ENCODE measurements around the gene NAPG.
A peak's percentile ranks its signal among the peaks of the same experiment; 100 is the strongest.
"Not testable (repeated sequence)": the region's sequence is repeated elsewhere in the genome, so short reads cannot be mapped to it uniquely, and the experiment has no call there.

The NAPG gene

DNA sequence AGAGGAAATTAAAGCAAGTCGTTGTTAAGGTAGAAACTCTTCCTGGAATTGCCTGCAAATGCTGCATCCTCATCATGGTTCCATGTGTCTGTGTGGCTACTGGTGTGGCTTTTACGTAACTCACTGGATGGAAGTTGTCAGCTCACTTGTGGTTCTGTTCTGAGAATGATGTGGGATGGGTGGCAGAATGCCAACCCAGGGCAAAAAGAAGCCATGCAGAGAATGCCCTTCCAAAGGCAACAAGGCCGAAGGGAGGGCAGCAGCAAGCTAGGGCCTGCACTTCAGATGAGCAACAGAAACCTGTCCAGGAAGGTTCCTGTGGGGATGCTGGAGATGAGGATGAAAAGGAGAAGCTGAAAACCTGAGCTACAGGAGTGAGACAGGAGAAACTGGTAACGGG, 10.4 kb upstream of the NAPG start:
- DNase-seq, result no peak

DNA sequence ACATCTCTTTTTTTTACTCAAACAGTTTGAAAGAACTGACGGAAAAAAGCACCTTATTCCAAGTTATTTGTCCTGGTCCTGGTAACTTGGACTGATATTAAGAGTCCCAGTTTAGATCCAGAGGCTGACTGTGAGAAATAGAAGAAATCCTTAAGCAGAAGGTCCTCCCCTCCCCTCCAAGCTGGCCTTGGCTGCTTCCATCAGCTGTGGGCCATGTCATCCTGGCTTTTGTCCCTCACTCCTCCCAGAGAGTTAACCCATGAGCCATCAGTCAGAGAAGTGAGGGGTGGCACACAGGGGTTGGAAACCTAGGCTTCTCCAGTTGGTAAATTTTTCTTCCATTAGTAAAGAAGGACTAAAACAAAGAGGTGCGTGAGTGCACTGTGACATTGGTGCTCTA, 9.7 kb upstream of the NAPG start:
- DNase-seq, result no peak

DNA sequence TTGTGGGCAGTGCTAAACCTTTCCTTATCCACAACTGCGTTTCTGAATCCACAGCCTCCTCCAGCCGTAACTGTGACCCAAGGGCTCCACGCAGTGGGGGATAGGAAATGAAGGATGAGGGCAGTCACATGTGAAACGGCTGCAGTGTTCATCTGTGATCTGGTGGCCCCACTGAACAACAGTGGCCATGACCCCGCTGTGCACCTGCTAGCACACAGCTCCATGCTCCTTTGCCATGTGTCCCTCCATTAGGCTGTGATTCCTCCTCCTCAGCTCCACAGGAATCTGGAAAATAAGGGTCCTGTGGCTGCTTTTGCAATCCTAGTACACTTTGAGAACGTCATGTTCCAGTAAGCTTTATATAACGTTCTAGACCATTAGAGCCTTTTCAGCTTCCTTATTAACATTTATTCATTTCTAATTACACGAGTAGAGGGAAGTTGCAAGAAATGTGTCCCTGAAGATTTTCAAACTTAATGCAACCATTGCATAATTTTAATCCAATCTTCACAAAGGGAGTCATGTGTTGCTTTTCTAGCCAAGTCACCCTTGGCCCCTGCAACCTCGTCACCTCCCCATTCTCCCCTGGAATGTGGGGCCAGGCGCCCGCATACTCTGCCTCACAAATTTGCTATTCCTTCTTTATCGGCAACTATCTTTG, 7.1 kb upstream of the NAPG start:
- peak; percentile 75 for DNase-seq

DNA sequence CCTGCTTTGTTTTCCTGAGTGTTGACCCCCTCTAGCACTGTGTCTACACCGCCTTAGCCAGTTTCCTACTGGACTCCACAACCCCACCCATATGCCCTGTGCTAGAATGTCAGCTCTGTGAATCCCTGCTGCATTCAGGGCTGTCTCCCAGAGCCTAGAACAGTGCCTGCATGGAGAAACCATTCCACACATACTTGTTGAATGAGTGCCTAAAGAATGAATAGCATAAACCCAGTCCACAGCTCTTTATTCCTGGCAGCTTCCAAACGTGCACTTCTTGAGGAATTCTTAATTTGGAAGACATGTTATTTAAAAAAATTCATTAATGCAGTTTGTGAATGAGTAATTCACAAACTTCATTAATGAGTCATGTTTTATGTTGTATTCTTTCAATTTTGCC, 6.5 kb upstream of the NAPG start:
- no peak for DNase-seq

DNA sequence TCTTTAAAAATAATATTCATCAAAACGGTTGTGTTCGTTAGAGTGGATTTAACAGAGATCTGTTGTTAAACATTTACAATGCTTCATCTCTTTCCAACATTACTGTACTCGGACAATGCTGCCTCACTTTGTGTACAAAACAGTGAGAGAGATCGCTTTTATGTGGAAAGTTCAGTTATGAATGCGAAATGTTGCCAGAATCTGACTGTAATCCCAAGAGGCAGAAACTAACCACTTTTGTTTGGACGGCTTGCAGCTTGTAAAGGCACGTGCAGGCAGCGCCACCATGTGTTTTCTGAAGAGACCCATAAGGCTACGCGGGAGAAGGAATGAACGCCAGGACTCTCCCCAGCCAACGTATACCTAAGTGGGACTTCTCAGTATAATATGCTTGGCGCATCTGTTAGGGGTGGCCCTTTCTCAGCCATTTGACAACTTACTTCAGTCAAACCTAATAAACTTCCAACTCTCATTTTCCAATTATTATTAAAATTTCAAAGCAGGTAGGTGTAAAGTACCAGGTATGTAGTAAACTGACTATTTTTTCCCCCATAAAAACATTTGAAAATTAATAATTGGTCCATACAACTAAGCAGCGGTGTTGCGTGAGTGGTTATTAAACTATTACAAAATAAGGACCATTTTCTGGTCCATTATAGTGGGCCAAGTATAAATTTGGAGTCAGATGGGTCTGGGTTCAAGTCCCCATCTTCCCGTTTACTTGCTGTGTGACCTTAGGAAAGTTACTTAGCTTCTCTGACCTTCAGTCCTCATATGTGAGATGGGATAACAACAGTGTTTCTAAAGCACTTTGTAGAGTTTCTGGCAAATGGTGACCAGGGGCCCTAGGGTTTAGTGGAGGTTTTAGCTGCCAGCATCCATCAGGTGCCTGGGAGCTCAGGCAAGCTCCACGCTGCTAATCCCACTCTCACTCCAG, 5.6 kb upstream of the NAPG start:
- peak; percentile 75 for DNase-seq

DNA sequence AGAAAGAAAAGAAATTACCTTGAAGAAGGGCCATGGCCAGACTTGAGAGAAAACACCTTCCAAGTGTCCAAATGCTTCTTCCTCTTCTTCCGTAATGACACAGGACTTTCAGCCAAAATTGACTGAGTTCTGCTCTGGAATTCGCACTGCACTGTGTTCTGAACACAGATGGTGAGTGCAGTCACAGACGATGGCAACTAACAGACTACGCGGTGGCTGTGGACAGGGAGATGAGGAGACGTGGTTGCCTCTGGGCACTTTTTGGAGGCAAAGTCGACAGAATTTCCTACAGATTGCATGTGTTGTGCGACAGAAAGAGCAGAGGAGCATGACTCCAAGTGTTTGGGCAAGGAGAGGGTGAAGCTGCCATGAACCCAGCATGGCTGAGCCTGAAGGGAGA, 4.3 kb upstream of the NAPG start:
- DNase-seq, result no peak

DNA sequence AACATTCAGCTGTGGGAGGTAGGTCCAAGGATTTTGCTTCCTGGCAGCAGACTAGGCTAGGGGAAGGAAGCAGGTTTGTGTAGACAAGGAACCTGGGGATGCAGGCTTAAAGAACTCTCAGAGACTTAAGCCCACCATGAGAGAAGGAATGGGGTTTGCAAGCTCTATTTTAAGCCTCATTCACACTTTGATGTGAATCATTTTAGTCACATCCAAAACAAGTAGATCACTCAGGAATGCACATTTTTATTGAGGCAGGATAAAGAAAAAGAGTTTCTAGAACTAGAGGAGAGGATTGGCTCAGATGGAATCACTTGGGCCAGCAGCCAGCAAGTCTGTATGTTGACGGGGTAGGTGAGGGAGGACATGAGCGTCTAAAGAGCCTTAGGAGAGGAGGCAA, 3.3 kb upstream of the NAPG start:
- DNase-seq, result no peak

DNA sequence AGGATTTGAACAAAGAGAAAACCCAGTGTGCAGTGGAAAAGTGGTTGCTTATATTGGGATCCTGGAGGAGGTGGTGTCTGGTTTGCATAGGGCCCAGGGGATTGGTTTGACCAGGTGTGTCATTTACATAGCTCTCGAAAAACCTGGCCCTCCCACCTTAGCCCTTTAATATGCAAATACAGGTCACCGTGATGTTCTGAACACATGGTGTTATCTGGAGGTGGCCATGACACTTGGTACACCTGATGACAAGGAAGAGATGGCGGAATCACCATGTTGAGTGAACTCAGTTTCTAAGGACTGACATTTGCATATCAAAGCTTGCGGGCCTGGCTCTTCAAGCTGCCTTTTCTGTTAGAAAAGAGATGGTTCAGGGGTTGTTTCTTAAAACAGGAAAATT, 2.3 kb upstream of the NAPG start:
- DNase-seq, result no peak

DNA sequence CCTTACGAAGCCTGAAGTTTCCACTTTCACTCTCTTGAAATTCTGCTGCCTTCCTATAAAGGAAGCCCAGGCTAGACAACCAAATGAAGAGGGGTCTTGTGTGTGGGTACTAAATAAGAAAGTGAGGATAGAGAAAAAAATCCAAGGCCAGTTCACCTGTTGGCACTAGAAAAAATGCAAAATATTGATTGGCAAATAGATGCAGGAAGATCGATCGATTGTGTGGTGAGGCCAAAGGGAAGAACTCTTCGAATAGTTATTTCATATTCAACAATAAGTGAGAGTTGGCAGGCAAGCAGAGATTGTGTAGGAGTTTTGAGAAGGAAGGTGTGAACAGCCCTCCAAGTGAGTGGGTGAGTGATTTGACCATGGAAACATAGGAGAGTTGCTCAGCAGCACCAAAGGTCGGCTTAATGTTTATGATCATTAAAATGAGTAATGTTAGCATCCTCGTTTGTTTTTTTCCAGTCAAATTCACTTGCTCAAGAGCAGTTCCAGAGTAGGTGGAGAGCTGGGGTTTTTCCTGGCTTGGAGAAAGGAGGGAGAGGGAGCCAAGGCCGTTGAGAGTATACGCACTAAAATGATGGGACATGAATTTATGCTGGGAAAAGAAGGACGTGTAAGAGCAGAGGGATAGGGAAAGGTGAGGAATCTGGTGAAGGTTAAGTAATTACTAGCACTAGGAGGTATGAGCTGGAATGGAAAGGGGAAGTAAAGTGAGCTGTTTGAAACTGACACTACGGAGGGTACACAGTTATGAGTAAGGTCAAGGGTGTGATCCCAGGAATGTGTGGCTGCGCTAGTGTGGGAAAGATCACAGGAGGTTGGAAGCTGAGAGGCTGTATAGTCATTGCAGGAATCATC, 1.1 kb upstream of the NAPG start:
- DNase-seq, result no peak

DNA sequence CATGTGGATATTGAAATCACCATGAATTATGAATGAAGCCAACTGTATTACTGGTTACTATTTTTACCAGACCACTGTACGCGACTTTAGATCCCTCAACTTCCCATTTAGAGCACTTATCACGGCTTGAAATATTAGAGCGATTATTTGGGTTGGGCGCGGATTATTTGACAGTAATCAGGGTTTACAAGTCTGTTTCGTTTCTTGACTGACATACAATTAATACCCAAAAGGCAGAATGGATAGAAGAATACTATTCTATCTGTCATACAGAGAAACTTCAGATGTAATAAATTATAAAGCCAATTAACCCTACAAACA, 496 bp upstream of the NAPG start:
- no peak for DNase-seq

DNA sequence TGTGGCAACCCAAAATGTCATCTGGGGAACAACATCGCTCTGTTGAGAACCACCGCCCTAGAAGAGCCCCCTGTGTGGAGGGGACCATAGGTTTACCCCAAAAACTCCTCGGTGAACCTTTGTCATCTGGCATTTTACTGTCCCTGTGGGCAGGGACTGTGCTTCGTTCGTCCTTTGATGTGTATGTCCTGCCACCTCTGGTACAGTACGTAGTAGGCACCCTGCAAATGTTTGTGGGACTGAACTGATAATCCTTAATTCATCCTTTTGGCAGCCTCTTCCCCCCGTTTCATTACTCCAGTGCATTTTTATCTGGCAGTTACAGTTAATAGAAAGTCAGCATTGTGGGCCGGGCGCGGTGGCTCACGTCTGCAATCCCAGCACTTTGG, 728 bp downstream of the NAPG start:
- no peak for DNase-seq

DNA sequence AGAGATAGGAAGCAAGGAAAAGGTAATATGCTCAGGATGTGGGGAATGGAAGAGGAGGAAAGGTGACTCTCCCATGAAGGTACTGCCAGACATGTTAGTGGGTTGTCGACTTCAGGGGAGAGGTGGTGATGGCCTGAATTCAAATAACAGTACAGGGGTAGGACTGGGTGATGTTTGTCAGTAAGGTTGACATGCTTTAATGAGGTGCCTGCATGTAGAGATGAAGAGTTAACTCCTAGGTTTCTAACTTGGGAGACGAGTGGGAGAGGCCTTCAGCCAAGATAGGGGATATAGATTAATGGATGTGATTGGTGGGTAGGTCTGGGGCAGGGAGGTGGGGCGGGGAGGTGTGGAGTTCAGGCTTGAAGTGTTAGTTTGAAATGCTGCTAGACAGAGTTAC, 2.6 kb downstream of the NAPG start:
- no peak for DNase-seq

DNA sequence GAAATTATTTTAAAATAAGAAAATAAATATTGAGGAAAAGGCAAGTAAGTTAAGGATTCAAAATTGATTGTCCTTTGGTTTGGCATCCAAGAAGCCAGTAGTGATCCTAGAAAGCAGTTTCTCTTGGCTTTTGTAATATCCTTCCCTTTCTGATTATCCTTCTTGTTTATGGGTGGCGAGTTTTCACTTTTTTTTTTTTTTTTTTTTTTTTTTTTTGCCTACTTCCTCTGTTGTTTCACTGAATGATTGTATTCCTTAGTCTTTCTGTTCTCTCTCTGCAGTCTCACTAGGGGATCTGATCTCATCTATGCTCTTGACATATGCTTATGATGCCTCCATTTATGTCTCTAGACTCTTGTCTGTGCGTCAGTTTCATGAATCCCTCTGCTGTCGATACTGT, 4.2 kb downstream of the NAPG start:
- DNase-seq, result no peak

DNA sequence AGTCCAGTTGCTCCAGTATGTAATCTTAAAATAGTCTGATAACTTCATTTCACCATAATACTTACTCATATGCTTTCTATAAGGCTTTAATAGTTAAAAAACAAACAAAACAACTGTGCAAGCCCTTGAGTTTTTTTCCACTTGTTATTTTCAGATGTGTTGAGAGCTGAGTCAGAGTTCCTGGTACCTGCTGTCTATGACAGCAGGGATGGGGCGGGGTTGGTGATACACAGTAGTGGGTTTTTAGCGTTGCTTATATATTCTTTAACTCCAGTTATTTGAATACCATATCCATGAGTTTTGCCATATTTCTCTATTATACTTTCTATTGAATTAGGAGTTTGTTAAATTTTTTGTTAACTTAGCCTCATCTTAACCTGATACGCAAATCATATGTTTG, 5.0 kb downstream of the NAPG start:
- no peak for DNase-seq

DNA sequence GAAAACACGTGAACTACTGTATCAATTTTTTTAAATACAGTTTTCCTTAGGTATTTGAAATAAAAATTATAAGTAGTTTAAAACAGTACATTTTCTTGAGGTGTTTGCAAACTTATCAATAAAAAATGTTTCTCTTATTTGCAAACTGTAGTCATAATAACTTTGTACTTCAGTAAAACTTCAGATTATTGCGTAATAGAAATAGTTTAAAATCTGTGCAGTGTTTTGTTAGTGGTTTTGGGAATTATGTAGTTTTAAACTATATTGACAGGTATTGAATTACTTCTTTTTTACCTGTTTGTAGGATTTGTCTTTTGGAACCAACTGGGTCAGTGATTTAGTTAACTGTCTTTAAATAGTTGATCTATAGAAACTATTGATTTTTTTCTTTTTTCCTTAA, 7.3 kb downstream of the NAPG start:
- DNase-seq, result no peak

DNA sequence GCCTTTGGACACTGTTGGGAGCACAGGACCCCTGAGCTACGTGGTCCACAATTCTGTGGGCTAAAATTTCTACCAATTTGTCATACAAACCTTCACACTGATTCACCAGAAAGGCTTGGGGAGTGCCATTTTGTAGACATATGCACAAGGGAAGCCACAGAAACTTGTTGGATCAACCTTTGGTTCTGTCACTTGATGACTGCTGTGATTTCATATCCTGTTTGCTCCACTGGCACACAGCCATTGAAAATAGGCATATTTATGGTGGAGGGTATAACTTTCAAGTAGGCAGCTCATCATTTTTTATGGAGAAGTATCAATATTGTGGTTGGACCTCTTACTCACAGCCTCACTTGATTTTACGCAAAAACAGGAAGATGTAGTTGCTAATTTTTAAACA, 10.5 kb downstream of the NAPG start:
- no peak for DNase-seq

DNA sequence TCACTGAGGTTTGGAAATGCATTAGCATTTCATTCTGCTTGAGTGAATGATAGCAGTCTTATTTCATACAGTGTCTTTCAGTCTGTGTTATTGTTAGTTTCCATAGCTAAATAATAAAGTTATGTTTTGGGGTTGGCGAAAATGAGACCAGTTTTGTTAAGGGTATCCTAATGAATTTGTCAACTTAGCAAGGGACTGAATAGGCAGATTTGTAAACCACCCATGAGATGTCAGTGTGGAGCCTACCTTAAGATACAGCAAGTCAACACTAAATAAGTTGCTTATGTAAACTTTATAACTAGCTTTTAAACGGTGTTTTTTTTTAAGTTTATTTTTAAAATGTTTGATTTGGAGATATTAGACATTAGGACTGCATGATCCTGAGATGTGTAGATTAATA, 11.9 kb downstream of the NAPG start:
- DNase-seq, result no peak

DNA sequence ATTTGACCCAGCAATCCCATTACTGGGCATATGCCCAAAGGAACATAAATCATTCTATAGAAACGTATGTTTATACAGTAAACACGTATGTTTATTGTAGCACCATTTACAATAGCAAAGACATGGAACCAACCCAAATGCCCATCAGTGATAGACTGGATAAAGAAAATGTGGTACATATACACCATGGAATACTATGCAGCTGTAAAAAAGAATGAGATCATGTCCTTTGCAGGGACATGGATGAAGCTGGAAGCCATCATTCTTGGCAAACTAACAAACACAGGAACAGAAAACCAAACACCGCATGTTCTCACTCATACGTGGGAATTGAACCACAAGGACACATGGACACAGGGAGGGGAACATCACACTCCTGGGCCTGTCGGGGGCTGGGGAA, 13.3 kb downstream of the NAPG start:
- DNase-seq, result not testable (repeated sequence)

DNA sequence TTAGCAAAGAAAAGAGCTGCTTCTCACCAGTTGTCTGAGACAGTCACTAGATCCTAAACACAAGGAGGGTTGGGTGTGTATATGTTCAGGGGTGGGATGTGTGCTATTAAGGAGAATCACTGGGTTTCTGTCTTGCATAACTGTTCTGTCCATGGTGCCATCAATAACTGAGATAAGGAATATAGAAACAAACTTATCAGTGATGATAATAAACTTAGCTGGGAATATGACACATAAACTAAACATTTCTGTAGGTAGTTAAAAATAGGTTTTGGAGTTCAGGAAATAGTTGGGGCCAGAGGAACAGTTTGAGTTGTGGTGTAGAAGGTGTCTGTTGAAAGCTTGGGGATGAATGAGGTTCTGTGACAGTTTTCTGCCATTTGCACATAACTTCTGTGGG, 17.4 kb downstream of the NAPG start:
- no peak for DNase-seq

DNA sequence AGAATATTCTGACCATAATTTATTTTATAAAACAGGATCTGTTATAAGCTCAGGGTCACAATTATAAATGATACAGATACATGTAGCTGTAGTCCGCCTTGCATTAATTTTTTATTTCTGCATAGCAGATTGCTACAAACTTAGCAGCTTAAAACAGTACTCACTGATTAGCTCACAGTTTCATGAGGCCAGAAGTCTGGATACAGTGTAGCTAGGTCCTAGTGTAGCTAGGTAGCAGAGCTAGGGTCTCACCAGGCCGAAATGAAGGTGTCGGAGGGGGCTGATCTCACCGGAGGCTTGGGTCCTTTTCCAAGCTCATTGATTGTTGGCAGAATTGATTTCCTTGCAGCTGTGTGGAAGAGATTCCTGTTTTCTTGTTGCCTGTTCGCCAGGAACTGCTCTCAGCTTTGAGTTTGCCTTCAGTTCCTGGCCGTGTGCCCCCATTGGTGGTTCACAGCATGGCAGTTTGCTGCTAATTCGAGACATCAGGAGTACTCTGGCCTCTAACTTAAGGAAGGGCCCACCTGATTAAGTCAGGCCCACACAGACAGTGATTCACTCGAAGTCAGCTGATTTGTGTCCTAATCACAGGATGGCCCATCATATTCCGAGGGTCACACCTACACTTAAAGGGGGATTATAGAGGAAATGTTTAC, 18.4 kb downstream of the NAPG start:
- no peak for DNase-seq

DNA sequence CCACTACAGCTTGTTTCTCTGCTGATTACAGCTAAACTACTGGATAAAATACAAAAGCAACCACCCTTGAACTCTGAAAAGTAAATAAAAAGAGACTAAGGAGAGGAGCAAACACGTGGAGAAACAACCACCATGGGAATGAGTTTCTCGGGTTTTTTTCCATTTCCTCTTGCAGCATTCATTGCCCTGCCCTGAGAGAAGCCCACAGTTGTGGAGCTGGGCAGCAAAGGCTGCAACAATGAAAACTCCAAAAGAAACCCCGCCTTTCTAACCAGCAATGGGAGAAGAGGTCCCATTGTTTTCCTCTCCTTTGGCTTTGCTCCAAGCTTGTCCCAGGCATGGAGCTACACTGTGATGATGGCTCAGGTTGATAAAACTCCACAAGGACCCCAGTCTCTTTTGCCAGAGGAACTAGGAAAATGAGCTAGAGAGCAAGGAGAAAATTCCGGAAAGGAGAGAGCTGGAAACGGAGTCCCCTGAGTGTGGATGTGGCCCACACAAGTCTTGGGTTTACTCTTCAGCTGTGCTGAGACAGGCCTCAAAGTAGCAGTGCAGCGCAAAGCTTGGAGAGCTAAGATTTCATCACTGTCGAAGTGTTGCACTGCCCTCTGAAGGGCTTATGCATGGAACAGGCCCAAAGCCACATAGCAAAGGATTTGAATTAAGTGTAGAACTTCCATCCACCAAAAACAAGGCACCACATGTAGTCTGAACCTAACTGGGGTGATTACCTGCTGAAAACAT, 20.9 kb downstream of the NAPG start:
- no peak for DNase-seq

DNA sequence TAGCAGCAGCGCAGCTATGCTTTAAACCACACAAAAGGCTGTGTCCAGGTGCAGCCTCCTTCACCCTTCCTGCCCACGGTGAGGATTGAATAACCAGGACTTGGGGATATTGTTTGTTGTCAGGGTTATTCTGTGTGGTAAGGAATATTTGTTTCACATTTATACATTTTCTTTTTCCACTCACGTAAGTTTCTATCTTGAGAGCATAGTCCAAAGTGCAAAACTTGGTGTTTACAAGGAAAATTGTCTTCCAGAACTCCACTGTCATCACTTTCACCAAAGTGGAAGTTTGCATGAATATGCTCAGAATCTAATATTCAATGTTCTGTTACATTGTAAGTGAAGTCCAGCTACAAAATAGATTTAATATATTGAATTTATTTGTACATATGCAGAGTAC, 26.4 kb downstream of the NAPG start:
- DNase-seq, result no peak

DNA sequence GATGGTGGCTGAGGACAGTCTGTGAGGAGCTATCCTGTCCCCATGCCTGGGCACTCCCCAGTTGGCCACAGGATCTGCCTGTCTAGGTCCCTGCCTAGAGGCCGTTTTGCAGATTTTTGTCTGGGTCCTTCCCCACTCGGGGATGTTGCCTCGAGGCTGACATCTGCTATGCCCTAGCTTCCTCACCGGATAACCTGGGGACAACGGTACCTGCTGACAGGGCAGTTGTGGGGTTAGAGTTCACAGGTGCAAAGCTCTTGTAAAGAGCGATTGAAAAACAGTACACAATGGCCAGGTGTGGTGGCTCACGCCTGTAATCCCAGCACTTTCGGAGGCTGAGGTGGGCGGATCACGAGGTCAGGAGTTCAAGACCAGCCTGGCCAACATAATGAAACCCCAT, 30.4 kb downstream of the NAPG start:
- DNase-seq, result not testable (repeated sequence)
